Epidermal melanocyte (primary cell): ENCODE results near the gene PLEKHH2.
A peak's percentile ranks its signal among the peaks of the same experiment; 100 is the strongest.

Experiments used
- DNase-seq: peaks from one replicate; pipeline ENCODE4 v3.0.0; 2011; ENCODE audit warnings: low spot score; ENCODE audit not compliant: insufficient read length

Gene PLEKHH2

DNA sequence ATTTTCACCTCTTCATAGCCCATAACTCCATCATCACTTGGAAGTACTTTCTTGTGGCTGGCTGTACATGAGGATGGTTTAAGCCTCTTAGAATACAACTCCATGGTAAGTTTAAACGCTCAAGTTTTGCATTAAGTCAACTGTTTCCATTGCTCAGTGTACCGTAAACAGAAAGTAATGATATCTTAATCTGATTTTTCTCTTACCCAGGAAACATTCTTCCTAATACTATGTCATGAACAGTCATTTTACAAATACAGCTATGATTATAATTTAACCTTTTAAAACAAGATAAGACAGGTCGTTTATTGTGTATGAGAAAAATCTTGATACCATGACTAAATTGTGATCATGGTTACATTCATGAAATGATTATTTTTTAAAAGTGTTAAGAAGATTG, 125.2 kb downstream of the PLEKHH2 start:
- no peak for DNase-seq

DNA sequence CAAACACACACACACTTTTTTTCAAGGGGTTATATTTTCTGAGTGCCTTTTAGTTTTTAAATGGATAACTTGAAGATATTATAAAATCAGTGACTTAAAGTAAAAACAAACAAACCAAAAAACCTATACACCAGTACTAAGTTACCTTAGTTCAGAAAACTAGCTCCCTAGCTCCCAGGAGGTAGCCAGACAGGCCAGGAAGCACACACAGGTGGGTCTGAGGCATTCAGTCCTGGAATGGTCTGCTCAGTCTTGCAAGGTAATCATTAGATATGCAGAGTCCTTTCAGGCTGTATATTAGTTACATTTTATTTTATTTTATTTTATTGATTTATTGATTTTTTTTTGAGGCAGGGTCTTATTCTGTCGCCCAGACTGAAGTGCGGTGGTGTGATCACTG, 126.0 kb downstream of the PLEKHH2 start:
- no peak for DNase-seq

DNA sequence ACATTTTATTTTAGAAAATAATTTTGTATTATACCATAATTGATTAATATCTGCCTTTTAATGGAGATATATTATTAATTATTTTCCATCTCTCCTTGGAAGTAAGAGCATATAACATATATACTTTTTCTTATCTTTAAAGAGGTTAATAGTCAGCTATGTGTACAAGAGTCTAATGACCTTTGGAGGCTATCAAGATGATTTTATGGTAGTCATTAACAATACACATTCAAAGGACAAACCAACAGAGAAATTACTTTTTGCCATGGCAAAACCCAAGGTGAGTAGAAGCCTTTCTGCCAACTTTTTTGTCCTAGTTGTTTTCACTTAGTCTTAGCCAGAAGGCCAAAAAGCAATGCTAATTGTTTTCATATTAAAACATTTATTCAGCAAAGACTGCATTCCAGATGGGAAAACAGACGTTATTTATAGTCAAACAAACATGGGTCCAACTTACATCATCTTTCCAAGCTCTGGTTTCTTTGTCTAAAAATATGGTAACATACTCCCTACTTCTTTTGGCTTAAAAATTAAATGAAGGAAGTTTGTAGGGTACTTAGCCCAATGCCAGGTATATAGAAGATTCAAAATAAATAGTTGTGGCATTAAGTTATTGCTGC, 127.1 kb downstream of the PLEKHH2 start:
- DNase-seq = no peak

DNA sequence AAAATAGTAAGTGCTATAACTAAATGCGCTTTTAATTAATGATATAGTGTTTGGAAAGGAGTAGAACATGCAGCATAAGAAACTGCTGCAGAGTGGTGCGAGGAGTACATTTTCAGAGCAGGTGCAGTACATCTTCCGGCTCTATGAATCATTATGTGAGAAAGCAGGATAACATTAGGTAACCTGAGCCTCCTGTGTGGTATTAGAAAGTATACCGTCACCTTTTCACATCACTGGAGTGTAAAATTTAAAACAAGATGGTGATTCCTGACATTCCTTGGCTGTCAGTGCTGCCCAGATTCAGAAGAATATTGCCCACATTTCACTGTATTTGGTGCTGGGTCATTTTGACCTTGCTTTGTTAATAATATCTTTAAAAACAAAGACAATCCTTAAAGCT, 128.9 kb downstream of the PLEKHH2 start:
- DNase-seq = no peak

DNA sequence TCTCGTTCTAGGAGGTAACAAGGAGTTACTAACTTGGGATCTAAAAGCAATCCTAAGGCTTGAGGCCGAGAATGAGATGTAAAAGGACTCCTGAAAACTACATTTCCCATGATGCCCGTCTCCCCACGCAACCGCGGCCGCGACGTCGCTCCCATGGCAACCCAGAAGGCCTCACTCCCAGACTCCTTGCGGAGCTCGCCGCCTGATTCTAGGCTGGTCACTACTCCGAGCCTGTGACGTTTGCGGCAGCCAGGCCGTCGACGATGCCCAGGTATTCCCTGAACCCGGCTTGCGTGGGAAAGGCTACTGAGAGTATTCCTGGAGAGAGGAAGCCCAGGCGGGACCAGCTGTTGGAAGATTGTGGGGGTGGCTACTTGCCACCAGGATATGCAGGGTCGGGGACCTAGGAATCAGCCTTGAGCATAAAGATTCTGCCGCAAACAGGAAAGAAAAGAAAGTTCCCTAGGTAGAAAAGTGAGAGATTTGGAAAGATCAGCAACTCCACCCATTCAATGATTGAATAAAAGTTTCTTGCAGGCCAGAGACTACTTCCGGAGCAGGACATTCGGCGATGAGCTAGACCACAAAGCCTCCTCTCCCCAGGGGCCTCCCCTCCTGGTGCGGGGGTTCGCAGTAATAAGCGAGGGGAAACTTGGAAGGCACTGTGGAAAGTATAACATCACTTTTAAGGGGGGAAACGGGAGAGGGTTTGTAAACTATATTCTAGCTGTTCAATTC, 137.0 kb downstream of the PLEKHH2 start, which contains the start of gene DYNC2LI1:
Gene DYNC2LI1, plus strand, starts transcription at position 164 of the 738 bp plus-strand sequence. Its CDS starts 100 bp downstream, at position 264.
- peak; percentile 90 for DNase-seq

DNA sequence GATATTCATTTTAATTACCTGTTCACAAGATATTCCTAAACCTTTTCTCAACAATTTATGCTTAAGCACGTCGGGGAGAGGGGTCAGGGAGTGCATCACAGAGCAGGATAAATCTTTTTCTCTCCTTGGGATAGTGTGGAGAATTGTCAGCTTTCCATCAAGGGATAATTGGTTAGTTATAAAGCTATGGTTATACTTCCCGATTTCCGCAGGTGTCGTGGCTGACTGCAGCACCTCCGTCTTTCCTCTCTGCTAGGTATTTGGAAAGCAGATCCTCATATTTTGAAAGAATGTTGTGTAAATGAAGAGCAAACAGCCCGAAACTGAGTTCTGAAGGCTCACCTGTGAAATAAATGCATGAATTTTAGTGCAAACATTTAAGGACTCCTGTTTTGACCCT, 137.6 kb downstream of the PLEKHH2 start:
- DNase-seq = no peak

DNA sequence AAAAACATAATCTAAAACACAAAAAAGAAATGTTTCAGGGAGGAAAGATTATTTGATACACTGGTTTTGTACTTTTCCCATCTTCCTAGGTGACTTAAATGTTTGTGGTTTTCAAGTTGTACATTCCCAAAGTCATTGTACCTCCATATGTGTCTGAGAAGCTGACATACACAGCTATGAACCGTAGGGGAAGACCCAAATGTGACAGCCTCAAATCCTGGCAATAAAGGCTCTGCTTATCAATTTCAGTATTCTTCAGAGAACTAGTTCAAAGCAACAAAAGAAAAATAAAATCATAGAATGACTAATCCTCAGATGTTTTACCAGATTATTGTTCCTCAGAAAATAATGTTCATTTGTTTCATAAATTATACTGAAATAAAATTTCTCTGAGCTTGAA, 139.3 kb downstream of the PLEKHH2 start:
- DNase-seq = no peak

DNA sequence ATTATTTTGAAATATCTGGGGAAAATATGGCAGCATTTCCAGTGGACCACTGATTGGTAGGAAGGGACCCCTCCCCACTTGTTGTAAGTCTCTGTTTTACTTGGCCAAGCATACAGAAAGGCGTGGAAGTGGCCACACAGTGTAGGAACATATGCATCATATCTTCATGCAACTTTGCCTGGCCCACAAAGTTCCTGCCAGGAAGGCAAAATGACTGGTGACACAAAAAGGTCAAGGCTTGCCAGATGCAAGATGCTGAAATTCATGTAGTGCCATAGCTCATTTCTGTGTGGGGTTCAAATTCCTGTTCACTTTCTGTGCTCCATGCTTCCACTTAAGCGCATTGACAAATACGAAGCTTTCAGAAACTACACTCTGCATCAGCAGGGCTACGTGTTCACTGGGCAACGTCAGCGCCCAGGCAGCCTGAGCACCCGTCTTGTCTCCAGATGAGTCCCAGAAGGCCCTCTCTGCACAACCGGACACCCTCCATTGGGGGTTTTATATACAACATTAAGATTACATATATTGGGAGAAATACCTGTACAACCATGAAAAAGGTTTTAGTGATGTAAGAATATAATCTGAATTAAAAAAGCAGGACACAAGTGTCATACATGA, 140.4 kb downstream of the PLEKHH2 start:
- no peak for DNase-seq

DNA sequence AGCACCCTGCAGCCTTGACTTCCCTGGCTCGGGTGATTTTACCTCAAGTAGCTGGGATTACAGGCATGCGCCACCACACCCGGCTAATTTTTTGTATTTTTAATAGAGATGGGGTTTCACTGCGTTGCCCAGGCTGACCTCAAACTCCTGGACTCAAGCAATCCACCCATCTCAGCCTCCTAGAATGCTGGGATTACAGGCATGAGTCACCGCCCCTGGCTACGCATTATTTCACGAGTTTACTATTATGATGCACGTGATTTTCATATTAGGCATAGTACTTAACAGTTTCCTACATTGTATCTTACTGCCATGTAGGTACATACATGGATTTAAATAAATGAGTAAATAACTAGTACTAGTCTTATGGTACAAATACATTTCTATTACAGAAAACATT, 141.2 kb downstream of the PLEKHH2 start:
- DNase-seq = no peak

DNA sequence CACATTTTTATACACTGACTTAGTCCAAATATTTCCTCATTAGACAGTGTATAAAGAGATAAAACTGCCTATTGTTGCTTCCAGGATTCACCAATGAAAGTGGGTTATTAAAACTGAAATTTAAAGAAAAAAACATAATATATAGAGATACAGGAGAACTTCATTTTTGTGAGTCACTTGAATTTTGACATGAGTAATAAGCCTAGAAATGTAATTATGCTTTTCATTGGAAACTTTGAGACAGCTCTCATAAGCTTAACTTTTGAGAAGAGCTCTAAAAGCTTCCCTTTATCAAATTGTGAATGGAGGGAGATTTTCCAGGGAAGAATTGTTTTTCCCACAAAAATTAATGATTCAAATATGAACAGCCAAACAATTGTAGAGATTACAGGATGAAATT, 150.8 kb downstream of the PLEKHH2 start:
- DNase-seq = no peak

DNA sequence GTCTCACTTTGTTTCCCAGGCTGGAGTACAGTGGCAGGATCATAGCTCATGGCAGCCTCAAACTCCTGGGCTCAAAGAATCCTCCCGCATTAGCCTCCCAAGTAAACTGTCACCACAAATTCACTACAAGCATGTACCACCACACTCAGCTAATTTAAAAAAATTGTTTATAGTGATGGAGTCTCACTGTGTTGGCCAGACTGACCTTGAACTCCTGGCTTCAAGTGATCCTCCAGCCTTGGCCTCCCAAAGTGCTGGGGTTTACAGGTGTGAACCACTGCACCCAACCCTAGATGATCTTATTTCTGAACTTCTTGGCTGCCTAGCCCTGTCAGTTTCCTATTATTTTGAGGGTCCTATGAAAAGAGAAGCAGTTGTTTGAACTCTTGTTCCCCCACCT, 151.6 kb downstream of the PLEKHH2 start:
- no peak for DNase-seq

DNA sequence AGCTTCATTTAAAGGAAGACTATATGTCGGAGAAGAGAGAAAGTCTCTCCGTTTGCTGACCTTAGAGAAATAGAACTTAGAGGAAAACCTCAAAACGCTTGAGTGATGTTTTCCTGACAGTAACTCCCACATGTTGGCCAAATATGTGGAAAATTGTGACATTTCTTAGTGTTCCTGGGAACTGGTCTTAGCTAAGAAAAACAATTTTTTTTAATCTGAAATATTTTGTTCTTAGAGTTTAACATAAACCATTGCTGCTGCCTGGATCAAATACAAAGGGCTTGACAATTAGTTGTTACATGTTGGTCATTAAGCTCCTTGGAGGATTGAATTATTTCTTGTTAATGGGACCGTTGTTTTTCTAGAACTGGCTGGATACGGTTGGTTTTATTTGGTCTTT, 153.1 kb downstream of the PLEKHH2 start:
- DNase-seq = no peak

DNA sequence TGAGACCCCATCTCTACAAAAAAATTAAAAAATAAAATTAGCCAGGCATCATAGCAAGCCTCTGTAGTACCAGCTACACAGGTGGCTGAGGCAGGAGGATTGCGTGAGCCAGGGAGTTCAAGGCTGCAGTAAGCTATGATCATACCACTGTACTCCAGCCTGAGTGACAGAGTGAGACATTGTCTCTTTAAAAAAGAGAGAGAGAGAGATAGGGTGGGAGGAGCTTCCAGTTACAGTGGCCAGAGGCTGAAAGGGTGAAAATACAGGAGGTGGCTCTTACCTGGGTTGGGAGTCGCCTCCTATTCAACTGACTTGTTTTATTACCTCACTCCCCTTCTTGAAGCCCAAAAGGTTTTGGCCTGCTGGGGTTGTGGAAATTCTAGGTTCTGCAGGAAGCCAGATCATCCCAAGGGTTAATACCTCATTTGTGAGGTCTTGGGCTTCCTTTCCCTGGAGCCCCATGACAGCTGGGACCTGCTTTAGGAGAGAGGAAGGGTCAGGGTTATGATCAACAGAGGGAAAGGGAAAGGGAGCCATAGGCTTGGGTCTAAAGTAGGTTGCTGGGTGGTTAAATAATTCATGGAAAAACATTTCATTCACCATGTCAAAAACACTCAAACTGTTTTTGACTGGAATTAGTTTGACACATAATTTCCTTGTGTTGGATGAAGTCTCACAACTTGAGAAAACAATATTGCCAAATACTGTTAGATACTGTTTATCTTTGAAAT, 154.1 kb downstream of the PLEKHH2 start:
- DNase-seq = no peak

DNA sequence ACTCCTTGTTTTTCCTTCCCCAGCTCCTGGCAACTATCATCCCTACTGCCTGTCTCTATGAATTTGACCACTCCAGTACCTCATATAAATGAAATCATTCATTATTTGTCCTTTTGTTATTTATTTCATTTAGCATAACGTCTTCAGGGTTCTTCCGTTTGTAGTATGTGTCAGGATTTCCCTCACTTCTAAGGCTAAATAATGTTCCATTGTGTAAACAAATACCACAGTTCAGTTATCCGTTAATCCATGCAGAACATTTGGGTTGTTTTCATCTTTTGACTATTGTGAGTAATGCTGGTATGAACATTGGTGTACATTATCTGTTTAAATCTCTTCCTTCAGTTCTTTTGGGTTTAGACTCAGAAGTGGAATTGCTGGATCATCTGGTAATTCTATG, 155.6 kb downstream of the PLEKHH2 start:
- no peak for DNase-seq

DNA sequence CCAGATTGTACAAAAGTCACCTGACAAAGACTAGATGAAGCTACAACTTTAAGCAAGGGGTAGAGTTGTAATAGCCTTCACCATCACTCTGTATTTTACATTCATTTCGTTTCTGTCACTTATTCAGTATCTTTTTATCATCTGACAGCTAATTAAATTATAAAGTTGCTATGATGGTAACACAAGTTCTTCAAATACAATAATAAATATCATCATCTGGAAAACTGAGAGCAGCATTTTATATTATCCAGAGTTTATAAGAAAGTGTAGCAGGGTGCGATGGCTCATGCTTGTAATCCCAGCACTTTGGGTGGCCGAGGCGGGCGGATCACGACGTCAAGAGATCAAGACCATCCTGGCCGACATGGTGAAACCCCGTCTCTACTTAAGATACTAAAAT, 157.9 kb downstream of the PLEKHH2 start:
- no peak for DNase-seq

DNA sequence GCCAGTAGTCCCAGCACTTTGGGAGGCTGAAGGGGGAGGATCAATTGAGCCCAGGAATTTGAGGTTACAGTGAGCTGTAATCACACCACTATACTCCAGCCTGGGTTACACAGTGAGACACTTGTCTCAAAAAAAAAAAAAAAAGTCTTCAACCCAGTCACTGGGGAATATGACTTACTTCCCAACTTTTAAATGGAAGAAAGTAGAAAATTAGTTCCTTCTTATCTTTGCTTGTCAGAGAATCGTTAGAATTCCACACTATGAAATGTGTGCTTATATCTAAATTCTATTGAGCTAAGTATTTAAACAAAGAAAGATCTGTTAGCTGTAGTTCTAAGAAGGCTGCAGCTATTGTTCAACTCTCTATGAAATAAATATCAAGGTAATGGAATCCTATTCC, 159.1 kb downstream of the PLEKHH2 start:
- DNase-seq = no peak

DNA sequence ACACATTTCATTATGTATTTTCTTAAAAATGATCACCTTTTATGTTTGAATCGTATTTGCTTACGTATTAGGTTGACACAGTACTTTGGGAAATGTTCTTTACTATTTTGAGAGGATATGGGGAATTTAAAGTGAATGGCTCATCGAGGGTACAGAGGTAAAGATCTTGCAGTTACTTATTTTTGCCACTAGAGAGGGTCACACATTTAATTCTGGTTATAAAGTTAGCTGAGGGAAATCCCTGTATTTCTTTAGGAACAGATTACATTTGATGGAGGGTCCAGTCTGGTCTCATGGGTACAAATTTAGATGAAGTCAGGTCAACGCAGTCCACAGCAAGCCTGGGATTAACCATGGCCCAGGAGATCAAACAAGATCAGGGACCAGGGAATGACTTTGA, 161.2 kb downstream of the PLEKHH2 start:
- no peak for DNase-seq

DNA sequence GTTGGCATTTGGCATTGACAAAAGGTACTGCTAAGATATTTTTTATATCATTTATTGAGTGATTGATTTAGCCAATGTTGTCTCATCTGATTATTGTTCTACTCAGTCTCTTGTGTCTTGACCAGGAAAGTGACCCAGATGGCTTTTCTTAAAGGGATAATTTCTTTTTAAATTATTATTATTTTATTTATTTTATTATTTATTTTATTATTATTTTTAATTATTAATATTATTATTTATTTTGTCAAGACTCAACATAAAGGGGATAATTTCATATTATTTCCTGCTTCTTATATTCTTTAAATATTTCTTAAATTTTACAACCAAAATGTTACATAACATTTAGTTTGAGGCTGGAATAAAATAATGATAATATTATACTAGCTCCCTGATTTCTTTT, 163.8 kb downstream of the PLEKHH2 start:
- no peak for DNase-seq

DNA sequence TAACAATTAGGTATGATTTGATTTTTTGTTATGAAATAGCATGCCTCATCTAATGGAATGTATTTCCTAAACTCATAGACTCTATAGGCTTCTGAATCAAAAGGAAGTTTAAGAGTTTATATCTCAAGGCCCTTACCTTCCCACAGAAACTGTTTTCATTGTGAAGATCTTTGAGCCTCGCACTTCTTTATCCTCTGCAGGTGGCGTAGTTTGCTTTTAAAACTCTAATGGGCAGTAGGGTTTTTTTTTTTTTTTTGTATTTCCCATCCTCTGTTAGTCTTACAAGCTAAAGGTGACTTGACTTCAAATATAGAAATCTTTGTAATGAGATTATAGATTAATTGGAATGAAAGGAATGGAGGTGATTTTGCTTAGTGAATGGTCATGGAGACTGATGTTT, 165.1 kb downstream of the PLEKHH2 start:
- no peak for DNase-seq

DNA sequence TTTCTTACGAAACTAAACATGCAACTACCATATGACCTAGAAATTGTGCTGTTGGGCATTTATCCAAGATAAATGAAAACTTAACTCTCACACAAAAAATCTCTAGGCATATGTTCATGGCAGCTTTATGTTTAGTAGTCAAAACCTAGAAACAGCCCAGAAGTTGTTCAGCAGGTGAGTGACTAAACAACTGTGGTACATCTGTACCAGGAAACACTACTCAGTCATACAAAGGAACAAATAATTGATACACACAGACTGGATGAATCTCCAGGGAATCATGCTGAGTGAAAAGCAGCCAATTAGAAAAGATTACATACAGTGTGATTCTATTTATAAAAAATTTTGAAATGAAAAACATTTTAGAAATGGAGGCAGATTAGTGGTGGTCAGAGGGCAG, 166.1 kb downstream of the PLEKHH2 start:
- no peak for DNase-seq

DNA sequence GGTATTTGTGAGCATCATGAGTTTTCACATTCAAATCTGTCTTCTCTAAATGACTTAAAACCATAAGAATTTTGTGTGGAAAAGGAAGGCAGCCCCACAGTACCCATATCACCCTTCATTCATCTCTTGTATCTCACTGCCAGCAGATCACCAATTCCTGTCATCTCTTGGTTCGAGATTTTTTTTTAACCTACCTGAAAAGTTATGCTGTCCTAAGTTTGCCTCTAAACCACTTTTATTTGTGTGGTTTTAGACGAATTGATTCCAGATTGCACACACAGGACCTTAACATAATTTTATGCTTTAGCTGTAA, 169.6 kb downstream of the PLEKHH2 start:
- no peak for DNase-seq

DNA sequence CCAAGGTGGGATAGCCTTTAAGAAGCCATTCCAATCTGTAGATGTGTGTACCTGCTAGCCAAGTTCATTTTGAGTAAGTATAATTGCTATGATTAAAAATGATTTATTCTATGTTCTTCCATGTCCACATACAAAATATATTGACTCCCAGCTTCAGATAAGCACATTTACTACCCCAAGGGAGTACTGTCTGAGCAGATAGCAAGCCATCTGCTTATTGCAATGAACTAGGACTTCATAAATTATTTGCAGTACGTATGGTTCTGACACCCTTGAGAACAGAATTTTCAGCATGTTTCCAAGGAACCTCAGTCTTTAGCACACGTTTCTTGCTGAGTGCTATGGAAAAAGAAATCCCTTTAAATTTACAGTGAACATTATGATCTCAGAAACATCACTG, 173.4 kb downstream of the PLEKHH2 start:
- DNase-seq = no peak
